ENCODE measurements around the gene CASP7. TPM values are rescaled to one million over a fixed set of nuclear protein-coding genes. Genes with fewer than 3 reads are reported as not detected.

Gene CASP7
- total RNA-seq, 1 donor from 2014 or later, result 22.6 TPM

- POLR2A ChIA-PET, result no interaction called here
- Mint-ChIP-seq H3K27ac (no peak overlapping the region), H3K9me3 (no peaks in the 10 kb centered on the region), H3K36me3 (ENCODE audit: low read depth) (no peaks in the 10 kb centered on the region), H3K4me3 (no peak overlapping the region), H3K4me1 (no peaks in the 10 kb centered on the region), H3K27me3 (peaks cover 11% of the 10 kb centered on the region)
- ATAC-seq (ENCODE audit: low read depth) (no peak), DNase-seq (no peak)
- CTCF ChIA-PET, result no interaction called here
- no peak for TF ChIP-seq CTCF (IDR thresholded peaks at IDR 0.05)
- intact Hi-C loops (cut with micrococcal nuclease), result no loop called here
Measured at GRCh38 chr10:113657544-113657943, 22.2 kb upstream of the CASP7 start.

GRCh38 chr10:113661332-113661731 is 18.4 kb upstream of the CASP7 start:
- ChIA-PET CTCF (no interaction called here), POLR2A (no interaction called here)
- intact Hi-C loops (cut with micrococcal nuclease), result no loop called here
- ATAC-seq (ENCODE audit: low read depth), result no peak
- TF ChIP-seq CTCF (IDR thresholded peaks at IDR 0.05), result no peak
- no peak for DNase-seq
- Mint-ChIP-seq H3K36me3 (ENCODE audit: low read depth) (no peaks in the 10 kb centered on the region), H3K4me1 (no peaks in the 10 kb centered on the region), H3K4me3 (no peak overlapping the region), H3K27me3 (peaks cover 9% of the 10 kb centered on the region), H3K9me3 (no peaks in the 10 kb centered on the region), H3K27ac (no peak overlapping the region)

- Mint-ChIP-seq H3K27ac (no peak overlapping the region), H3K4me3 (no peak overlapping the region), H3K9me3 (no peaks in the 10 kb centered on the region), H3K4me1 (no peaks in the 10 kb centered on the region), H3K27me3 (peaks cover 7% of the 10 kb centered on the region), H3K36me3 (ENCODE audit: low read depth) (no peaks in the 10 kb centered on the region)
- ATAC-seq (ENCODE audit: low read depth) (no peak), DNase-seq (no peak)
- intact Hi-C loops (cut with micrococcal nuclease), result no loop called here
- TF ChIP-seq CTCF (IDR thresholded peaks at IDR 0.05), result no peak
- ChIA-PET CTCF (no interaction called here), POLR2A (no interaction called here)
Measured at GRCh38 chr10:113663142-113663541, 16.6 kb upstream of the CASP7 start.

- H3K4me3 Mint-ChIP-seq, result no peak within 1 kb of the TSS
- ATAC-seq (ENCODE audit: low read depth) (no peak), DNase-seq (no peak)
- intact Hi-C loops (cut with micrococcal nuclease), result no loop called here
- CTCF ChIA-PET, result no interaction called here
- no peaks in the 10 kb centered on the region for H3K9me3 Mint-ChIP-seq
- no peak for TF ChIP-seq CTCF (IDR thresholded peaks at IDR 0.05)
- no peak within 1 kb of the TSS for H3K27ac Mint-ChIP-seq
- peaks cover 6% of the 10 kb centered on the region for H3K27me3 Mint-ChIP-seq
- no peaks in the 10 kb centered on the region for H3K4me1 Mint-ChIP-seq
- no peaks in the 10 kb centered on the region for H3K36me3 Mint-ChIP-seq (ENCODE audit: low read depth)
- POLR2A ChIA-PET, result no interaction called here
Measured at GRCh38 chr10:113663908-113664307, 15.8 kb upstream of the CASP7 start, which contains the start of gene NRAP. TSS of gene NRAP (minus strand) at chr10:113664041. CDS start at chr10:113663882, 159 bp downstream.

GRCh38 chr10:113665352-113665751 is 14.4 kb upstream of the CASP7 start:
- TF ChIP-seq CTCF (IDR thresholded peaks at IDR 0.05), result no peak
- Mint-ChIP-seq H3K9me3 (no peaks in the 10 kb centered on the region), H3K27ac (no peak overlapping the region), H3K4me3 (no peak overlapping the region), H3K36me3 (ENCODE audit: low read depth) (no peaks in the 10 kb centered on the region), H3K4me1 (no peaks in the 10 kb centered on the region), H3K27me3 (peaks cover 5% of the 10 kb centered on the region)
- intact Hi-C loops (cut with micrococcal nuclease), result no loop called here
- ChIA-PET POLR2A (no interaction called here), CTCF (no interaction called here)
- DNase-seq (no peak), ATAC-seq (ENCODE audit: low read depth) (no peak)
